Spleen (tissue), 7 donors: ENCODE results near the gene KLHDC7B.

ENCODE experiments used
- CTCF ChIP-seq, 11 experiments: fragments of 200-600 bp in 7 of 11; fragments of 450-650 bp in 4 of 11; sonication (generic) in 4 of 11; IDR thresholded peaks in 8 of 11; conservative IDR thresholded peaks in 3 of 11; 1 replicate in 7 of 11; 2 replicates in 4 of 11; pipeline versions ENCODE4 v1.4.0 to v1.8.0; 2016 to 2021; ENCODE audit warnings: antibody characterized with exemption in 11 of 11, inconsistent platforms in 4 of 11, mild to moderate bottlenecking in 1 of 11
- POLR2AphosphoS5 ChIP-seq, 3 donors: sonication (generic); formaldehyde crosslinking; IDR thresholded peaks; one replicate each; pipeline ENCODE4 v1.5.1; 2017; ENCODE audit warnings: antibody characterized with exemption in 3 of 3
- donor health status: DM: no; HTN: no; CAD: no; lungs with moderate emphysema.
- donor health status: DM: no; HTN: no; CAD: no.
- donor health status: DM: no; HTN: no; CAD: no.

GRCh38 chr22:50574383-50574755 is 28.7 kb downstream of the KLHDC7B start:
- TF ChIP-seq CTCF (IDR thresholded peaks at IDR 0.05 in 8 of 11, conservative IDR thresholded peaks at IDR 0.05 in 3 of 11) (no peak), POLR2AphosphoS5 (IDR thresholded peaks at IDR 0.05) (no peak)
